ENCODE measurements around the gene ELF5.

GRCh38 chr11:34480314-34480713 is 33.3 kb downstream of the ELF5 start:
- TF ChIP-seq CTCF (IDR thresholded peaks at IDR 0.05; ENCODE audit: insufficient read depth, low read length) (no peak), POLR2AphosphoS5 (IDR thresholded peaks at IDR 0.05; ENCODE audit: low read depth) (no peak), GABPA (IDR thresholded peaks at IDR 0.05; ENCODE audit: low read depth) (no peak)
- TF ChIP-seq, protein P1, sequence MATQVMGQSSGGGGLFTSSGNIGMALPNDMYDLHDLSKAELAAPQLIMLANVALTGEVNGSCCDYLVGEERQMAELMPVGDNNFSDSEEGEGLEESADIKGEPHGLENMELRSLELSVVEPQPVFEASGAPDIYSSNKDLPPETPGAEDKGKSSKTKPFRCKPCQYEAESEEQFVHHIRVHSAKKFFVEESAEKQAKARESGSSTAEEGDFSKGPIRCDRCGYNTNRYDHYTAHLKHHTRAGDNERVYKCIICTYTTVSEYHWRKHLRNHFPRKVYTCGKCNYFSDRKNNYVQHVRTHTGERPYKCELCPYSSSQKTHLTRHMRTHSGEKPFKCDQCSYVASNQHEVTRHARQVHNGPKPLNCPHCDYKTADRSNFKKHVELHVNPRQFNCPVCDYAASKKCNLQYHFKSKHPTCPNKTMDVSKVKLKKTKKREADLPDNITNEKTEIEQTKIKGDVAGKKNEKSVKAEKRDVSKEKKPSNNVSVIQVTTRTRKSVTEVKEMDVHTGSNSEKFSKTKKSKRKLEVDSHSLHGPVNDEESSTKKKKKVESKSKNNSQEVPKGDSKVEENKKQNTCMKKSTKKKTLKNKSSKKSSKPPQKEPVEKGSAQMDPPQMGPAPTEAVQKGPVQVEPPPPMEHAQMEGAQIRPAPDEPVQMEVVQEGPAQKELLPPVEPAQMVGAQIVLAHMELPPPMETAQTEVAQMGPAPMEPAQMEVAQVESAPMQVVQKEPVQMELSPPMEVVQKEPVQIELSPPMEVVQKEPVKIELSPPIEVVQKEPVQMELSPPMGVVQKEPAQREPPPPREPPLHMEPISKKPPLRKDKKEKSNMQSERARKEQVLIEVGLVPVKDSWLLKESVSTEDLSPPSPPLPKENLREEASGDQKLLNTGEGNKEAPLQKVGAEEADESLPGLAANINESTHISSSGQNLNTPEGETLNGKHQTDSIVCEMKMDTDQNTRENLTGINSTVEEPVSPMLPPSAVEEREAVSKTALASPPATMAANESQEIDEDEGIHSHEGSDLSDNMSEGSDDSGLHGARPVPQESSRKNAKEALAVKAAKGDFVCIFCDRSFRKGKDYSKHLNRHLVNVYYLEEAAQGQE (IDR thresholded peaks at IDR 0.05; ENCODE audit: insufficient replicate concordance, low read depth), result no peak

All from HL-60 (cell line).